GM10248 (cell line): Measurements from ENCODE around the gene SOHLH2.

Experiments
- CTCF ChIA-PET: fragments of 300-600 bp; sonication (Branson Sonifier 250); formaldehyde crosslinking; extraction: SDS; loops from one replicate; lab custom pipeline; 2021; ENCODE audit warnings: antibody characterized with exemption; lab: Yijun Ruan, JAX
- POLR2A ChIA-PET: fragments of 350-650 bp; sonication (Branson Sonifier 250); formaldehyde crosslinking; extraction: SDS; loops from one replicate; lab custom pipeline; 2020; ENCODE audit warnings: antibody characterized with exemption; lab: Yijun Ruan, JAX
- DNase-seq: peaks from one replicate; pipeline ENCODE4 v3.0.0; 2012; ENCODE audit errors: extremely low spot score
- TF ChIP-seq, protein P1 (sequence below): IDR thresholded peaks from 2 replicates; pipeline ENCODE4 v1.5.1; 2012; ENCODE audit warnings: mild to moderate bottlenecking, low read depth; ENCODE audit errors: extremely low read depth, missing control alignments, control extremely low read depth

The SOHLH2 gene

DNA sequence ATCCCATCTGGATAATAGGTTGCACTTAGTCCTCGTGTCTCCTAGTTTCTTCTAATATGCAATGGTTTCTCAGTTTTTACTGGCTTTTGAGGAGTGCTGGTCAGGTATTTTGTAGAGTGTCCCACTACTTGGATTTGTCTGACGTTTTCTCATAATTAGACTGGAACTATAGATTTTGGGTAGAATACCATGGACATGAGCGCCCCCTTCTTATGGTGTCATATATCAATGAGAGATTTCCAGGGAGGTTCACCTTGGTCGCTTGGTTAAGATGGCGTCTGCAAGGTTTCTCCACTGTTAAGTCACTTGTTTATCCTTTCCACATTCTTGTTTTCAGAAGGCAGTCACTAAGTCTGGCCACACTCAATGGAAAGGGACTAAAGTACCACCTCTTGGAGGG is 6.7 kb downstream of the SOHLH2 start:
- TF ChIP-seq, protein P1, sequence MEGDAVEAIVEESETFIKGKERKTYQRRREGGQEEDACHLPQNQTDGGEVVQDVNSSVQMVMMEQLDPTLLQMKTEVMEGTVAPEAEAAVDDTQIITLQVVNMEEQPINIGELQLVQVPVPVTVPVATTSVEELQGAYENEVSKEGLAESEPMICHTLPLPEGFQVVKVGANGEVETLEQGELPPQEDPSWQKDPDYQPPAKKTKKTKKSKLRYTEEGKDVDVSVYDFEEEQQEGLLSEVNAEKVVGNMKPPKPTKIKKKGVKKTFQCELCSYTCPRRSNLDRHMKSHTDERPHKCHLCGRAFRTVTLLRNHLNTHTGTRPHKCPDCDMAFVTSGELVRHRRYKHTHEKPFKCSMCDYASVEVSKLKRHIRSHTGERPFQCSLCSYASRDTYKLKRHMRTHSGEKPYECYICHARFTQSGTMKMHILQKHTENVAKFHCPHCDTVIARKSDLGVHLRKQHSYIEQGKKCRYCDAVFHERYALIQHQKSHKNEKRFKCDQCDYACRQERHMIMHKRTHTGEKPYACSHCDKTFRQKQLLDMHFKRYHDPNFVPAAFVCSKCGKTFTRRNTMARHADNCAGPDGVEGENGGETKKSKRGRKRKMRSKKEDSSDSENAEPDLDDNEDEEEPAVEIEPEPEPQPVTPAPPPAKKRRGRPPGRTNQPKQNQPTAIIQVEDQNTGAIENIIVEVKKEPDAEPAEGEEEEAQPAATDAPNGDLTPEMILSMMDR: no peak
- DNase-seq: no peak
- ChIA-PET POLR2A (no interaction called here), CTCF (no interaction called here)

GRCh38 chr13:36193151-36193855 is 21.1 kb downstream of the SOHLH2 start:
- ChIA-PET CTCF (no interaction called here), POLR2A (no interaction called here)
- no peak for DNase-seq
- TF ChIP-seq, protein P1: no peak

- ChIA-PET CTCF (no interaction called here), POLR2A (no interaction called here)
- TF ChIP-seq, protein P1: no peak
- DNase-seq: no peak
Observed at GRCh38 chr13:36192166-36192565, 22.2 kb downstream of the SOHLH2 start.

DNA sequence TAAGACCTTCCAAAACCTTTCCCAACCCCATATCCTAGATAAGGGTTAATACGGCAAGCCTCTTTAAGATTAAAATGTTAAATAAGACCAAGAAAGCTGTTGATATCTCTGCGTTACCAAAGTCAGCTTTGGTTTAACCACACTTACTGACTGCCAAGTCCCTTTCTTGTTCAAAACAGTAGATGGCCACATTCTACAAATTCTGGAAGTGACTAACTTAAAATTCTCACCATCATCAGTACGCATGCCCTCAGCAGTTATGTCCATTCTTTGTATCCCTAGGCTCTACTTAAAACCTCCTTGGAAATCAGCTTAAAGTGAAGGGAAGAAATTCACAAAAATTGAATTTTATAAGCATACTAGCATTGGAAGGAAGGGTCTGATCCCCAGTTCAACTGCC is 23.6 kb downstream of the SOHLH2 start:
- POLR2A ChIA-PET: no interaction called here
- DNase-seq: no peak
- CTCF ChIA-PET: no interaction called here
- TF ChIP-seq, protein P1: no peak

DNA sequence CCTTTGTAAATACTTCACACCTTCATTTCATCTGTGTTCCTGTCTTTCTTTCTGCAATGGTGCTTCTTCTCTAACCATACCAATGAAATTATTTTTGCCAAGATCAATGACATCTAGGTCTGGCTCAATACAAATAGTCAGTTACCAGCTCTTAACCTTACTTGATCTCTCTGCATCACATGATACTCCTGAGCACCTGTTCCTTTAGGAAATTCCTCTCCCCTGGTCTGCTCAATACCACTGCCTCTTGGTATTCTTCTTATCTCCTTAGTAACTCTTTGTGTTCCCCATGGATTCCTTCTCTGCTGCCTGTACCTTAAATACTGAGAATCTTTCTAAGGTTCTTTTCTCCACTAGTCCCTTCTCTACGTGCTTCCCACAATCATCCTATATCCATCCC is 25.9 kb downstream of the SOHLH2 start:
- TF ChIP-seq, protein P1: no peak
- DNase-seq: no peak
- POLR2A ChIA-PET: no interaction called here
- CTCF ChIA-PET: no interaction called here

DNA sequence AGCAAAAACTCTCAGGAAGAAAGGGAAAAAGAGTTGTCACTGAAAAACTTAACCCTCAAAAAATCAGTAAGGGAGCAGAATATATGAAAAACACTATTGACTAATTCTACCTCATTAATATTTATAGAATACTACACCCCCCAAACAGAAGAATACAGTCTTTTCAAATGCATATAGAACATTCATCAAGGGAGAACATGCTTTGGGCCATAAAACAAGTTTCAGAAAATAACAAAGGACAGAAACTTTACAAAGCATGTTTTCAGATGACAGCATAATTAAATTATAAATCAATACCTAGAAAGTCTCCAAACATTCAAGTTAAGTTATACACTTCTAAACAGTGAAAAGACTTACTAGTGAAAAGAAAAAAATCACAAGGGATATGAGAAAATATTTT is 30.5 kb downstream of the SOHLH2 start:
- DNase-seq: no peak
- POLR2A ChIA-PET: no interaction called here
- CTCF ChIA-PET: no interaction called here
- TF ChIP-seq, protein P1: no peak
